ENCODE data around the gene MLN. TPM values are rescaled to one million over a fixed set of nuclear protein-coding genes. Genes with fewer than 3 reads are reported as not detected.

MLN gene
- total and polyA plus RNA-seq, 2 donors (not counting 1 experiment from before 2014, with no cell fraction given), result not detected

GRCh38 chr6:33827546-33828451 lies 24.0 kb upstream of the MLN start:
- ChIA-PET POLR2A (no interaction called here), CTCF (no interaction called here)
- no peak for ATAC-seq (ENCODE audit: low read depth)
- 94% methylated on average over 4 of the region's 14 CpGs for WGBS (ENCODE audit: insufficient coverage)
- H3K27me3 Mint-ChIP-seq, result peaks cover 21% of the 10 kb centered on the region
- intact Hi-C loops (cut with micrococcal nuclease), result no loop called here
- H3K4me1 Mint-ChIP-seq, result no peaks in the 10 kb centered on the region
- H3K27ac Mint-ChIP-seq, result no peak overlapping the region
- Histone ChIP-seq H3K27ac (ENCODE audit: low read length in 2 of 2) (no peak overlapping the region), H3K27me3 (replicated peaks in 1 of 4; ENCODE audit: control extremely low read depth in 1 of 4, control insufficient read depth in 3 of 4, insufficient read depth in 4 of 4, low read length in 3 of 4) (no peaks in the 10 kb centered on the region), H4K20me1 (ENCODE audit: control insufficient read depth, insufficient read depth, low read length, poor library complexity, severe bottlenecking) (no peaks in the 10 kb centered on the region), H3K9me3 (ENCODE audit: control extremely low read depth in 1 of 3, control insufficient read depth in 2 of 3, insufficient read depth in 1 of 3, low read length in 2 of 3) (no peaks in the 10 kb centered on the region), H3K4me1 (ENCODE audit: control insufficient read depth in 2 of 2, insufficient read depth in 2 of 2, low read length in 2 of 2) (no peaks in the 10 kb centered on the region), H3K9ac (ENCODE audit: low read length) (no peak overlapping the region), H3K4me3 (ENCODE audit: control extremely low read depth in 1 of 5, extremely low read depth in 1 of 5, insufficient read depth in 1 of 5, low read depth in 2 of 5, low read length in 4 of 5) (no peak overlapping the region), H3K79me2 (ENCODE audit: control insufficient read depth, insufficient read depth, low read length) (no peaks in the 10 kb centered on the region), H3K36me3 (replicated peaks in 1 of 2; ENCODE audit: control extremely low read depth in 1 of 2, control insufficient read depth in 1 of 2, extremely low read depth in 1 of 2, insufficient read depth in 2 of 2, low read length in 1 of 2) (no peaks in the 10 kb centered on the region), H3K4me2 (replicated peaks; ENCODE audit: low read depth, low read length, poor library complexity, severe bottlenecking) (no peak overlapping the region), H2AFZ (ENCODE audit: insufficient read depth, low read depth, low read length, poor library complexity, severe bottlenecking) (no peak overlapping the region)
- no peak overlapping the region for H3K4me3 Mint-ChIP-seq
- DNase-seq, result no peak
- H3K9me3 Mint-ChIP-seq (ENCODE audit: insufficient read depth), result no peaks in the 10 kb centered on the region
- no peak for TF ChIP-seq CTCF (IDR thresholded peaks at IDR 0.05)
- TF ChIP-seq EZH2 (IDR thresholded peaks at IDR 0.05; ENCODE audit: borderline replicate concordance, insufficient read depth, low read depth, low read length, poor library complexity, severe bottlenecking), result no peak

- no peaks in the 10 kb centered on the region for H3K36me3 ChIP-seq (replicated peaks in 1 of 2; ENCODE audit: control extremely low read depth in 1 of 2, control insufficient read depth in 1 of 2, extremely low read depth in 1 of 2, insufficient read depth in 2 of 2, low read length in 1 of 2)
- H4K20me1 ChIP-seq (ENCODE audit: control insufficient read depth, insufficient read depth, low read length, poor library complexity, severe bottlenecking), result no peaks in the 10 kb centered on the region
- ChIA-PET POLR2A (no interaction called here), CTCF (no interaction called here)
- DNase-seq (no peak), ATAC-seq (ENCODE audit: low read depth) (no peak)
- H3K9ac ChIP-seq (ENCODE audit: low read length), result no peak overlapping the region
- Mint-ChIP-seq H3K4me1 (no peaks in the 10 kb centered on the region), H3K27me3 (peaks cover 26% of the 10 kb centered on the region), H3K9me3 (ENCODE audit: insufficient read depth) (no peaks in the 10 kb centered on the region), H3K27ac (no peak overlapping the region), H3K4me3 (no peak overlapping the region)
- H3K4me1 ChIP-seq (ENCODE audit: control insufficient read depth in 2 of 2, insufficient read depth in 2 of 2, low read length in 2 of 2), result no peaks in the 10 kb centered on the region
- no peak overlapping the region for H3K27ac ChIP-seq (ENCODE audit: low read length in 2 of 2)
- H2AFZ ChIP-seq (ENCODE audit: insufficient read depth, low read depth, low read length, poor library complexity, severe bottlenecking), result no peak overlapping the region
- 35% methylated on average over 2 of the region's 2 CpGs for whole genome bisulfite sequencing (ENCODE audit: insufficient coverage)
- no peak overlapping the region for H3K4me3 ChIP-seq (ENCODE audit: control extremely low read depth in 1 of 5, extremely low read depth in 1 of 5, insufficient read depth in 1 of 5, low read depth in 2 of 5, low read length in 4 of 5)
- no peaks in the 10 kb centered on the region for H3K9me3 ChIP-seq (ENCODE audit: control extremely low read depth in 1 of 3, control insufficient read depth in 2 of 3, insufficient read depth in 1 of 3, low read length in 2 of 3)
- no peaks in the 10 kb centered on the region for H3K79me2 ChIP-seq (ENCODE audit: control insufficient read depth, insufficient read depth, low read length)
- TF ChIP-seq EZH2 (IDR thresholded peaks at IDR 0.05; ENCODE audit: borderline replicate concordance, insufficient read depth, low read depth, low read length, poor library complexity, severe bottlenecking) (no peak), CTCF (IDR thresholded peaks at IDR 0.05) (no peak)
- intact Hi-C loops (cut with micrococcal nuclease), result no loop called here
- H3K4me2 ChIP-seq (replicated peaks; ENCODE audit: low read depth, low read length, poor library complexity, severe bottlenecking), result no peak overlapping the region
- H3K27me3 ChIP-seq (replicated peaks in 1 of 4; ENCODE audit: control extremely low read depth in 1 of 4, control insufficient read depth in 3 of 4, insufficient read depth in 4 of 4, low read length in 3 of 4), result no peaks in the 10 kb centered on the region
These were observed 22.7 kb upstream of the MLN start for GRCh38 chr6:33826537-33826936.

Measured in B cell (primary cell).